SK-N-SH (cell line): ENCODE data around the gene HDAC4. TPM values are rescaled to one million over a fixed set of nuclear protein-coding genes. Genes with fewer than 3 reads are reported as not detected.

ENCODE experiments used
- CTCF ChIA-PET: fragments of 300-600, 350-600 bp; formaldehyde crosslinking; extraction: SDS; loops from one replicate; lab custom pipeline; 2021; lab: Yijun Ruan, JAX
- POLR2A ChIA-PET: fragments of 350-600 bp; sonication (Branson Sonifier 250); formaldehyde crosslinking; extraction: SDS; loops from one replicate; lab custom pipeline; 2020; ENCODE audit warnings: antibody characterized with exemption, inconsistent platforms; lab: Yijun Ruan, JAX
- DNase-seq: peaks from one replicate; pipeline ENCODE4 v3.0.0; 2012
- H2AFZ ChIP-seq: fragments of 200-600 bp; sonication (generic); 2 replicates; pipeline ENCODE4 v1.8.1; 2016; ENCODE audit warnings: antibody characterized with exemption, mild to moderate bottlenecking, low read depth
- H3F3A ChIP-seq: fragments of 200-600 bp; sonication (generic); replicated peaks from 2 replicates; pipeline ENCODE3; 2016; ENCODE audit warnings: antibody characterized with exemption, mild to moderate bottlenecking; ENCODE audit not compliant: insufficient read depth
- H3K27ac ChIP-seq, 2 experiments: fragments of 200-500 bp in 1 of 2; fragments of 200-600 bp in 1 of 2; sonication (Bioruptor generic) in 1 of 2; sonication (generic), shearing (Covaris generic) in 1 of 2; 2 replicates each; pipeline versions ENCODE4 v1.5.1 to v1.6.1; 2014 to 2016; ENCODE audit warnings: low read depth in 2 of 2, inconsistent platforms in 1 of 2, low read length in 1 of 2, mild to moderate bottlenecking in 1 of 2, mixed read lengths in 1 of 2
- H3K27me3 ChIP-seq: fragments of 200-600 bp; sonication (generic), shearing (Covaris generic); 2 replicates; pipeline ENCODE4 v1.6.1; 2016; ENCODE audit warnings: mixed run types; ENCODE audit not compliant: insufficient read depth
- H3K36me3 ChIP-seq, 2 experiments: fragments of 200-500 bp in 1 of 2; fragments of 200-600 bp in 1 of 2; sonication (Bioruptor generic) in 1 of 2; sonication (generic) in 1 of 2; replicated peaks in 1 of 2; 2 replicates each; pipeline versions ENCODE3 to v1.5.1; 2014 to 2016; ENCODE audit warnings: low read length in 1 of 2, mild to moderate bottlenecking in 1 of 2; ENCODE audit not compliant: insufficient read depth in 2 of 2, control insufficient read depth in 1 of 2
- H3K4me1 ChIP-seq, 2 experiments: fragments of 200-500 bp in 1 of 2; fragments of 200-600 bp in 1 of 2; sonication (Bioruptor generic) in 1 of 2; sonication (generic), shearing (Covaris generic) in 1 of 2; 2 replicates each; pipeline versions ENCODE4 v1.5.1 to v1.6.1; 2014 to 2016; ENCODE audit warnings: low read depth in 1 of 2, low read length in 1 of 2, mixed run types in 1 of 2; ENCODE audit not compliant: insufficient read depth in 2 of 2, control insufficient read depth in 1 of 2
- H3K4me2 ChIP-seq: fragments of 200-600 bp; sonication (generic), shearing (Covaris generic); 2 replicates; pipeline ENCODE4 v1.6.1; 2017; ENCODE audit warnings: mixed run types
- H3K4me3 ChIP-seq, 2 experiments: fragments of 200-500 bp in 1 of 2; fragments of 200-600 bp in 1 of 2; sonication (Bioruptor generic) in 1 of 2; sonication (generic), shearing (Covaris generic) in 1 of 2; 2 replicates each; pipeline versions ENCODE4 v1.5.1 to v1.8.1; 2014 to 2016; ENCODE audit warnings: low read depth in 2 of 2, inconsistent platforms in 1 of 2, low read length in 1 of 2, mild to moderate bottlenecking in 1 of 2, mixed read lengths in 1 of 2, moderate library complexity in 1 of 2
- H3K79me2 ChIP-seq: fragments of 200-600 bp; sonication (generic); 2 replicates; pipeline ENCODE4 v1.8.1; 2017; ENCODE audit warnings: mild to moderate bottlenecking; ENCODE audit not compliant: insufficient read depth
- H3K9ac ChIP-seq: fragments of 200-600 bp; sonication (generic); 2 replicates; pipeline ENCODE4 v1.6.1; 2017; ENCODE audit warnings: mixed run types
- H3K9me2 ChIP-seq: fragments of 200-600 bp; sonication (generic); 2 replicates; pipeline ENCODE4 v1.6.1; 2017; ENCODE audit warnings: mixed run types
- H3K9me3 ChIP-seq: fragments of 200-600 bp; sonication (generic); 2 replicates; pipeline ENCODE4 v1.6.1; 2017; ENCODE audit warnings: mixed run types, mild to moderate bottlenecking, moderate library complexity
- H4K20me1 ChIP-seq: fragments of 200-600 bp; sonication (generic); 2 replicates; pipeline ENCODE4 v1.6.1; 2017; ENCODE audit warnings: mild to moderate bottlenecking, mixed run types; ENCODE audit not compliant: insufficient read depth
- ELF1 ChIP-seq: IDR thresholded peaks from 2 replicates; pipeline ENCODE4 v1.4.0; 2012
- EP300 ChIP-seq, 2 experiments: IDR thresholded peaks; 2 replicates each; pipeline versions ENCODE4 v1.4.0 to v1.6.1; 2012; ENCODE audit warnings: borderline replicate concordance in 1 of 2, low read depth in 1 of 2, low read length in 1 of 2
- EZH2phosphoT487 ChIP-seq: fragments of 200-600 bp; sonication (generic); IDR thresholded peaks from 2 replicates; pipeline ENCODE4 v1.6.1; 2017; ENCODE audit warnings: low read depth, mixed run types, mild to moderate bottlenecking, antibody characterized with exemption, moderate library complexity, borderline replicate concordance
- FOSL2 ChIP-seq: IDR thresholded peaks from 2 replicates; pipeline ENCODE4 v1.4.0; 2012; ENCODE audit warnings: low read depth, mild to moderate bottlenecking, moderate library complexity, borderline replicate concordance
- GABPA ChIP-seq: IDR thresholded peaks from 2 replicates; pipeline ENCODE4 v1.4.0; 2012; ENCODE audit warnings: low read depth, mild to moderate bottlenecking
- GATA2 ChIP-seq: sonication (generic); formaldehyde crosslinking; IDR thresholded peaks from 2 replicates; pipeline ENCODE4 v1.5.0; 2020; ENCODE audit warnings: mild to moderate bottlenecking, missing genetic modification reagents
- JUND ChIP-seq: IDR thresholded peaks from 2 replicates; pipeline ENCODE4 v1.4.0; 2012
- NRF1 ChIP-seq: IDR thresholded peaks from 2 replicates; pipeline ENCODE4 v1.6.1; 2012; ENCODE audit warnings: low read depth, mild to moderate bottlenecking, low read length
- PBX3 ChIP-seq: IDR thresholded peaks from 2 replicates; pipeline ENCODE4; 2012
- RCOR1 ChIP-seq: fragments of 150-350 bp; IDR thresholded peaks from 2 replicates; pipeline ENCODE4 v1.6.1; 2017; ENCODE audit warnings: antibody characterized with exemption, low read length
- RFX5 ChIP-seq: IDR thresholded peaks from 2 replicates; pipeline ENCODE4 v1.6.1; 2012; ENCODE audit warnings: mild to moderate bottlenecking, improper control_type of control experiment, low read length
- RXRA ChIP-seq: IDR thresholded peaks from 2 replicates; pipeline ENCODE4 v1.4.0; 2012; ENCODE audit warnings: low read depth, mild to moderate bottlenecking, borderline replicate concordance
- SIN3A ChIP-seq: IDR thresholded peaks from 2 replicates; pipeline ENCODE4 v1.6.1; 2012; ENCODE audit warnings: low read depth, mild to moderate bottlenecking, low read length, moderate library complexity, borderline replicate concordance
- SMC3 ChIP-seq: IDR thresholded peaks from 2 replicates; pipeline ENCODE4 v1.6.1; 2012; ENCODE audit warnings: low read depth, low read length, improper control_type of control experiment
- TAF1 ChIP-seq: IDR thresholded peaks from 2 replicates; pipeline ENCODE4 v1.6.1; 2012; ENCODE audit warnings: low read depth, mild to moderate bottlenecking, low read length, moderate library complexity, borderline replicate concordance
- TCF12 ChIP-seq: IDR thresholded peaks from 2 replicates; pipeline ENCODE4 v1.4.0; 2012
- TEAD4 ChIP-seq: IDR thresholded peaks from 2 replicates; pipeline ENCODE4 v1.4.0; 2012; ENCODE audit warnings: mild to moderate bottlenecking, borderline replicate concordance; ENCODE audit not compliant: insufficient read depth
- YY1 ChIP-seq: IDR thresholded peaks from 2 replicates; pipeline ENCODE4 v1.4.0; 2012; ENCODE audit warnings: low read depth, mild to moderate bottlenecking
- WGBS: methylation state at CpG from one replicate; pipeline ENCODE4 v1.1.6; 2017; ENCODE audit warnings: low lambda C conversion rate; 5-methylcytosine and 5-hydroxymethylcytosine counted together
- polyA plus RNA-seq, 3 experiments: library from polyadenylated mRNA; depleted of rRNA; stranded (reverse); fragments of >200 nt; gene quantifications; 2 replicates each; pipeline ENCODE4 v1.2.3, GENCODE V29; 2012

Gene HDAC4
- polyA plus RNA-seq, 1 of the 3 experiments (the other 2 are of a cell fraction): 5.5 TPM

DNA sequence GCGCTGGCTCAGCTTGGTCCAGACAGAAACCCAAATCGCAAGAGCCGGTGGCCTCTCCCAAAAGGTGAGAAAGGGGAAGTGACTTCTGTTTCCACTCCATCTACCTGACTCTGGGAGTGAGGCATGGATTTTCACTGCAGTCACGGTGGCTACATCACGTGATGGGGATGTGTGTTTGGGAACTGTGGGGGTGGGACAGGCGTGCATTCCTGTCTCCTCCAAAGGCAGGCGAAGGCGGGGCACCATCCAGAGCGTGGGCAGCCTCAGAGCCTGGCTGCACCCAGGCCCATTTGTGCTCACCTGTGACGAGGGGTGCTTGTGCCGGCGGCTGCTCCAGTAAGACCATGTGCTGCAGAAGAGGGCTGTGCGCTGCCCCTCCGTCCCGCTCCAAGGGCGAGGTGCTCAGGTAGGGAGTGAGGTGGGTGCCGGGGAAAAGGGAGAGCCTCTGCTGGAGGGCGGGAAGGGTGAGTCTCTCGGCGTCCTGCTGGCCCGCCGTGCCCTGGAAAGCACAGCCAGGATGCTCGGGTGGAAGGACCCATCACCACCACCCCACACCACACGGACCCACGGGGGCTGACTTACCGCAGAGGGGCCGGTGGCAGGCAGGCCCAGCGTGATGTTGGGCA is 266.8 kb downstream of the HDAC4 start:
- POLR2A ChIA-PET: no interaction called here
- WGBS: 96% methylated on average over 25 of the region's 28 CpGs
- H3K9ac ChIP-seq: no peak overlapping the region
- H3K4me3 ChIP-seq: no peak overlapping the region
- peaks cover 0 to 36% of the 10 kb centered on the region in 2 experiments for H3K36me3 ChIP-seq
- no peak for DNase-seq
- H3K9me2 ChIP-seq: no peaks in the 10 kb centered on the region
- no peaks in the 10 kb centered on the region for H3F3A ChIP-seq
- no peaks in the 10 kb centered on the region for H3K4me1 ChIP-seq
- H3K79me2 ChIP-seq: no peaks in the 10 kb centered on the region
- no peak overlapping the region for H3K27ac ChIP-seq
- TF ChIP-seq GABPA: no peak
- no peaks in the 10 kb centered on the region for H3K9me3 ChIP-seq
- H4K20me1 ChIP-seq: no peaks in the 10 kb centered on the region
- CTCF ChIA-PET: interaction anchor here (1.8 kb wide), 1 partner anchor 10 kb away, joined by 5 read pairs; no protein-coding TSS in a partner anchor
- no peak overlapping the region for H3K4me2 ChIP-seq
- no peak overlapping the region for H2AFZ ChIP-seq
- H3K27me3 ChIP-seq: no peaks in the 10 kb centered on the region

DNA sequence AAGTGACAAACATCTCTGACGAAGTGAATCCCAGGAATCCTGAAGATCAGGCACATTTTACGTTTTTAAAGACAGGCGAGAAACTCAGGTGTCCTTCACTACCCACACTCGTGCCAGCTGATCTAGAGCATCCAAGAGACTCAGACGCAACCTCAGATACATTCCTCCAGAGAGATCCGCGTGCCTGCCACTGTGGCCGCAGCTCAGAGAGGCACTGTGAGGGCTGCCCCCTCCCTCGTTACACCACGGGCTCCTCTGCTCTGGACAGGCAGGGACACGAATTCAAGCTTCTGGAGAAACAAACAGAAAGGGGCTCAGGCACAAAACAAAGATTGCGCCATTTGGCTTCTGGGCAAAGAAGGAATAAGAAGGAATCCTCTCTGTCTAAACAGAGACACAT is 268.0 kb downstream of the HDAC4 start:
- no peaks in the 10 kb centered on the region for H4K20me1 ChIP-seq
- H3K9me2 ChIP-seq: no peaks in the 10 kb centered on the region
- POLR2A ChIA-PET: no interaction called here
- H3K79me2 ChIP-seq: no peaks in the 10 kb centered on the region
- H3K27ac ChIP-seq: no peak overlapping the region
- DNase-seq: no peak
- H3F3A ChIP-seq: no peaks in the 10 kb centered on the region
- TF ChIP-seq FOSL2: no peak
- no peak for TF ChIP-seq PBX3
- TF ChIP-seq TCF12: no peak
- no peak for TF ChIP-seq RXRA
- TF ChIP-seq EZH2phosphoT487: no peak
- no peak for TF ChIP-seq YY1
- TF ChIP-seq EP300 (IDR thresholded peaks at IDR 0.05; ENCODE audit: borderline replicate concordance in 1 of 2, low read depth in 1 of 2, low read length in 1 of 2): no peak
- no peak for TF ChIP-seq RFX5
- TF ChIP-seq RCOR1: no peak
- no peak for TF ChIP-seq SMC3
- no peak for TF ChIP-seq TAF1
- TF ChIP-seq SIN3A: no peak
- no peak for TF ChIP-seq JUND
- TF ChIP-seq NRF1: no peak
- no peak for TF ChIP-seq ELF1
- no peak for TF ChIP-seq TEAD4
- TF ChIP-seq GATA2: no peak
- H3K9ac ChIP-seq: no peak overlapping the region
- peaks cover 0 to 29% of the 10 kb centered on the region in 2 experiments for H3K36me3 ChIP-seq
- H3K4me2 ChIP-seq: no peak overlapping the region
- no peaks in the 10 kb centered on the region for H3K9me3 ChIP-seq
- H3K4me1 ChIP-seq: no peaks in the 10 kb centered on the region
- H3K4me3 ChIP-seq: no peak overlapping the region
- 81% methylated on average over 12 of the region's 12 CpGs for WGBS
- no peak overlapping the region for H2AFZ ChIP-seq
- CTCF ChIA-PET: interaction anchor here (1.3 to 1.8 kb wide), 2 partner anchors 10 to 12 kb away, joined by 4 to 5 read pairs; no protein-coding TSS in a partner anchor
- no peaks in the 10 kb centered on the region for H3K27me3 ChIP-seq
